Large intestine (tissue), 3 donors: ENCODE results near the gene FAM210A. TPM values are rescaled to one million over a fixed set of nuclear protein-coding genes. Genes with fewer than 3 reads are reported as not detected.

ENCODE experiments used
- DNase-seq, 2 donors: peaks; one replicate each; pipeline versions ENCODE4 v3.0.0 to v3.0.0-alpha.2; 2013
- H3K27ac ChIP-seq: one replicate; pipeline ENCODE4 v1.5.1; 2013; ENCODE audit warnings: low read length
- H3K27me3 ChIP-seq: 2 replicates; pipeline ENCODE4 v1.6.1; 2013; ENCODE audit warnings: low read length; ENCODE audit not compliant: control insufficient read depth, insufficient read depth
- H3K36me3 ChIP-seq: 2 replicates; pipeline ENCODE4 v1.6.1; 2013; ENCODE audit warnings: low read length; ENCODE audit not compliant: control insufficient read depth, insufficient read depth
- H3K4me1 ChIP-seq: one replicate; pipeline ENCODE4 v1.6.1; 2013; ENCODE audit warnings: low read length; ENCODE audit not compliant: control insufficient read depth, insufficient read depth
- H3K4me3 ChIP-seq: one replicate; pipeline ENCODE4 v1.5.1; 2013; ENCODE audit warnings: low read length
- H3K9me3 ChIP-seq: one replicate; pipeline ENCODE4 v1.6.1; 2013; ENCODE audit warnings: mild to moderate bottlenecking, low read depth, low read length, moderate library complexity; ENCODE audit not compliant: control insufficient read depth
- WGBS: methylation state at CpG from one replicate; pipeline ENCODE4 v1.1.5; 2013; ENCODE audit warnings: low lambda C conversion rate; ENCODE audit not compliant: insufficient coverage; 5-methylcytosine and 5-hydroxymethylcytosine counted together
- polyA plus RNA-seq: library from polyadenylated mRNA; unstranded; fragments of 120-200 nt; gene quantifications from one replicate; pipeline ENCODE4 v1.2.1, GENCODE V29; 2013

Gene FAM210A
- polyA plus RNA-seq, 1 donor, result 16.7 TPM

GRCh38 chr18:13635046-13635445 is 91.3 kb downstream of the FAM210A start:
- no CpG with 5 or more reads among the region's 5 CpGs for WGBS
- no peak overlapping the region for H3K27ac ChIP-seq
- no peak for DNase-seq
- peaks cover 4% of the 10 kb centered on the region for H3K9me3 ChIP-seq
- H3K36me3 ChIP-seq, result no peaks in the 10 kb centered on the region
- H3K4me1 ChIP-seq, result no peaks in the 10 kb centered on the region
- H3K4me3 ChIP-seq, result no peak overlapping the region
- peaks cover 3% of the 10 kb centered on the region for H3K27me3 ChIP-seq

- no peak for DNase-seq
- H3K27ac ChIP-seq, result no peak overlapping the region
- no peaks in the 10 kb centered on the region for H3K27me3 ChIP-seq
- no CpG with 5 or more reads among the region's 5 CpGs for WGBS
- no peaks in the 10 kb centered on the region for H3K36me3 ChIP-seq
- peaks cover 4% of the 10 kb centered on the region for H3K9me3 ChIP-seq
- no peak overlapping the region for H3K4me3 ChIP-seq
- H3K4me1 ChIP-seq, result no peaks in the 10 kb centered on the region
Observed at GRCh38 chr18:13633700-13634099, 92.7 kb downstream of the FAM210A start.

- DNase-seq, result no peak
- no peak overlapping the region for H3K4me3 ChIP-seq
- no peaks in the 10 kb centered on the region for H3K36me3 ChIP-seq
- no peaks in the 10 kb centered on the region for H3K27me3 ChIP-seq
- H3K9me3 ChIP-seq, result peaks cover 4% of the 10 kb centered on the region
- WGBS, result 73% methylated on average over 3 of the region's 7 CpGs
- no peaks in the 10 kb centered on the region for H3K4me1 ChIP-seq
- no peak overlapping the region for H3K27ac ChIP-seq
Observed at GRCh38 chr18:13630716-13631268, 95.6 kb downstream of the FAM210A start.

GRCh38 chr18:13629841-13630715 is 96.3 kb downstream of the FAM210A start:
- DNase-seq, result peak in 1 of 2 donors; percentile 46
- Histone ChIP-seq H3K27ac (no peak overlapping the region), H3K4me3 (no peak overlapping the region), H3K36me3 (no peaks in the 10 kb centered on the region), H3K4me1 (no peaks in the 10 kb centered on the region), H3K9me3 (peaks cover 4% of the 10 kb centered on the region), H3K27me3 (no peaks in the 10 kb centered on the region)
- WGBS, result 83% methylated on average over 2 of the region's 8 CpGs

GRCh38 chr18:13628211-13628610 is 98.1 kb downstream of the FAM210A start:
- Histone ChIP-seq H3K27me3 (no peaks in the 10 kb centered on the region), H3K27ac (no peak overlapping the region), H3K4me3 (no peak overlapping the region), H3K4me1 (no peaks in the 10 kb centered on the region), H3K36me3 (no peaks in the 10 kb centered on the region), H3K9me3 (peaks cover 4% of the 10 kb centered on the region)
- no CpG with 5 or more reads among the region's 9 CpGs for WGBS
- DNase-seq, result no peak

GRCh38 chr18:13627639-13628038 is 98.7 kb downstream of the FAM210A start:
- no CpG with 5 or more reads among the region's 8 CpGs for WGBS
- peaks cover 4% of the 10 kb centered on the region for H3K9me3 ChIP-seq
- H3K4me1 ChIP-seq, result no peaks in the 10 kb centered on the region
- no peaks in the 10 kb centered on the region for H3K36me3 ChIP-seq
- H3K27ac ChIP-seq, result no peak overlapping the region
- no peaks in the 10 kb centered on the region for H3K27me3 ChIP-seq
- DNase-seq, result no peak
- H3K4me3 ChIP-seq, result no peak overlapping the region

GRCh38 chr18:13626544-13626908 is 99.8 kb downstream of the FAM210A start:
- H3K9me3 ChIP-seq, result no peaks in the 10 kb centered on the region
- no peaks in the 10 kb centered on the region for H3K36me3 ChIP-seq
- H3K27me3 ChIP-seq, result no peaks in the 10 kb centered on the region
- DNase-seq, result no peak
- no peak overlapping the region for H3K4me3 ChIP-seq
- H3K4me1 ChIP-seq, result no peaks in the 10 kb centered on the region
- no peak overlapping the region for H3K27ac ChIP-seq
- WGBS, result no CpG with 5 or more reads among the region's 2 CpGs

GRCh38 chr18:13625843-13626543 is 100.4 kb downstream of the FAM210A start:
- Histone ChIP-seq H3K27ac (no peak overlapping the region), H3K4me3 (no peak overlapping the region), H3K36me3 (no peaks in the 10 kb centered on the region), H3K4me1 (no peaks in the 10 kb centered on the region), H3K9me3 (no peaks in the 10 kb centered on the region), H3K27me3 (no peaks in the 10 kb centered on the region)
- no peak for DNase-seq
- no CpG with 5 or more reads among the region's 8 CpGs for WGBS

- WGBS, result no CpG with 5 or more reads among the region's 10 CpGs
- no peak for DNase-seq
- Histone ChIP-seq H3K27ac (no peak overlapping the region), H3K9me3 (no peaks in the 10 kb centered on the region), H3K36me3 (no peaks in the 10 kb centered on the region), H3K4me3 (no peak overlapping the region), H3K27me3 (no peaks in the 10 kb centered on the region), H3K4me1 (no peaks in the 10 kb centered on the region)
Observed at GRCh38 chr18:13625355-13625754, 101.0 kb downstream of the FAM210A start.

- Histone ChIP-seq H3K4me1 (no peaks in the 10 kb centered on the region), H3K27ac (no peak overlapping the region), H3K9me3 (no peaks in the 10 kb centered on the region), H3K36me3 (no peaks in the 10 kb centered on the region), H3K27me3 (no peaks in the 10 kb centered on the region), H3K4me3 (no peak overlapping the region)
- WGBS, result no CpG with 5 or more reads among the region's 11 CpGs
- no peak for DNase-seq
Observed at GRCh38 chr18:13624563-13625237, 101.7 kb downstream of the FAM210A start.
